Measurements from ENCODE around the gene AMDHD2.
A peak's percentile ranks its signal among the peaks of the same experiment; 100 is the strongest.

The AMDHD2 gene

DNA sequence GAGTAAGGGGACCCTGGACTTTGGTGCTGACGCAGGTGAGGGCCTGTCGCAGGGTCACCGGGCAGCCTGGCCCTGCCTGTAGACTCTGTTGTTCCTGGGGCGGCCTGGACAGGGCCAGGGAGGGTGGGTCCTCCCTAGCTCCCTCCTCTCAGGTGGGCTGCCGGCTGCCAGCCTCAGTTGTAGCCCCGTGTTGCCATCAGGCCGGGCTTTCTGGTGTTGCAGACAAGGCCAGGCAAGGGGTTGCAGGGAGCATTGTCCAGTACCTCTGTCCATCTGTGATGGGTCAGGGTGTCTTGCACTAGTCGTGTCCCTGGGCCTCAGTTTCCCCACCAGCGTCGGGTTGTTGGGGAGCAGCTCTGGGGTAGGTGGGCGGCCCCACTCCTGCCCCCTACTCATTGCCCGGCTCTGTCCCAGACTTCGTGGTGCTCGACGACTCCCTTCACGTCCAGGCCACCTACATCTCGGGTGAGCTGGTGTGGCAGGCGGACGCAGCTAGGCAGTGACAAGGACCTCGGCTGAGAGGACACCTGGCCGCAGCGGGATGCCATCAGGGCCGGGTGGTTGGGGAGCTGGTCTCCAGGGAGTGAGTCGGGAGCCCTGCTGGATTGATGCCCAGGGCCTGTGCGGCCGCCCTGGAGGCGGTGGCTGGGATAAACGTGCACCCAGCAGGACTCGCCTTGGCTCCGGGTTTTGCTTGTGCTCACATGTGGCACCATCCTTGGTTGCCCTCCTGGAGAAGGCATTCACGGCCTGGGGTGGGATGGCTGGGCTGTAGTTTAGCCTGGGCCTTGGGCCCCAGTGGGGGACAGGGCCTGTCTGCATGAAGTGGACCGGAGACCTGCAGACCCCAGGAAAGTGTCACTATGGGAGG is 9.1 kb downstream of the AMDHD2 start:
- TF ChIP-seq ZFX (IDR thresholded peaks at IDR 0.05; ENCODE audit: borderline replicate concordance): no peak
- TF ChIP-seq, protein P1, sequence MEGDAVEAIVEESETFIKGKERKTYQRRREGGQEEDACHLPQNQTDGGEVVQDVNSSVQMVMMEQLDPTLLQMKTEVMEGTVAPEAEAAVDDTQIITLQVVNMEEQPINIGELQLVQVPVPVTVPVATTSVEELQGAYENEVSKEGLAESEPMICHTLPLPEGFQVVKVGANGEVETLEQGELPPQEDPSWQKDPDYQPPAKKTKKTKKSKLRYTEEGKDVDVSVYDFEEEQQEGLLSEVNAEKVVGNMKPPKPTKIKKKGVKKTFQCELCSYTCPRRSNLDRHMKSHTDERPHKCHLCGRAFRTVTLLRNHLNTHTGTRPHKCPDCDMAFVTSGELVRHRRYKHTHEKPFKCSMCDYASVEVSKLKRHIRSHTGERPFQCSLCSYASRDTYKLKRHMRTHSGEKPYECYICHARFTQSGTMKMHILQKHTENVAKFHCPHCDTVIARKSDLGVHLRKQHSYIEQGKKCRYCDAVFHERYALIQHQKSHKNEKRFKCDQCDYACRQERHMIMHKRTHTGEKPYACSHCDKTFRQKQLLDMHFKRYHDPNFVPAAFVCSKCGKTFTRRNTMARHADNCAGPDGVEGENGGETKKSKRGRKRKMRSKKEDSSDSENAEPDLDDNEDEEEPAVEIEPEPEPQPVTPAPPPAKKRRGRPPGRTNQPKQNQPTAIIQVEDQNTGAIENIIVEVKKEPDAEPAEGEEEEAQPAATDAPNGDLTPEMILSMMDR (IDR thresholded peaks at IDR 0.05): no peak
- no peak overlapping the region for H3K27ac ChIP-seq

DNA sequence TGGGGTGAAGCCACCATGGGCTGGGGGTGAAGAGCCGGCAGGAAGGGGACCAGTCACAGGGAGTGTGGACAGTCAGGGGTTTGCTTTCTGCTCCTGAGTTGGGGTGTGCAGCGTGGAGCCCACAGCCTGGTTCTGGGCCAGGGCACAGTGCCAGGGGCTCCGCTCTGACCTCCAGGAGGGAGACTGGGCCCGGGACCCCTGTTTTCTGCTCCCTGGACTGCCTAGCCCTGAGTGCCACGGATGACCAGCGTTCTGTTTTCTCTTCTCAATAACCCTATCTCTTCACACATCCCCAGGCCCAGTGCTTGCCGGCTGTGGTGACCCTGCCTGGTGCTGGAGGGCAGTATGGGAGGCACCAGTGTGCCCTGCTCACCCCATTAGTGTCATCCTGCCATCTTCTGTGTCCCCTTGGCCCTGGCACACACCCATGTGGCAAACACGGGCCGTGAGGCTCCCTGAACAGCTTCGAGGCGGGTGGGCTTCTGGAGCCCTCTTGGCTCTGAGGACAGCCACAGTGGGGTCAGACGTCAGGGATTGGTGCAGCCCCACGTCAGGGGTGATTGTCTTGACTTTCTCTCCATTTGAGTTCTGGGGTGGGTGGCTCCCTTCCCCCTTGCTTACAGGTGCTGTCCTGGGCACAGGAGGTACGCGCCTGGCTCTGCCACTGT is 9.9 kb downstream of the AMDHD2 start:
- peak overlapping the region; percentile 89 for H3K27ac ChIP-seq
- TF ChIP-seq, protein P1 (IDR thresholded peaks at IDR 0.05): no peak
- no peak for TF ChIP-seq ZFX (IDR thresholded peaks at IDR 0.05; ENCODE audit: borderline replicate concordance)

DNA sequence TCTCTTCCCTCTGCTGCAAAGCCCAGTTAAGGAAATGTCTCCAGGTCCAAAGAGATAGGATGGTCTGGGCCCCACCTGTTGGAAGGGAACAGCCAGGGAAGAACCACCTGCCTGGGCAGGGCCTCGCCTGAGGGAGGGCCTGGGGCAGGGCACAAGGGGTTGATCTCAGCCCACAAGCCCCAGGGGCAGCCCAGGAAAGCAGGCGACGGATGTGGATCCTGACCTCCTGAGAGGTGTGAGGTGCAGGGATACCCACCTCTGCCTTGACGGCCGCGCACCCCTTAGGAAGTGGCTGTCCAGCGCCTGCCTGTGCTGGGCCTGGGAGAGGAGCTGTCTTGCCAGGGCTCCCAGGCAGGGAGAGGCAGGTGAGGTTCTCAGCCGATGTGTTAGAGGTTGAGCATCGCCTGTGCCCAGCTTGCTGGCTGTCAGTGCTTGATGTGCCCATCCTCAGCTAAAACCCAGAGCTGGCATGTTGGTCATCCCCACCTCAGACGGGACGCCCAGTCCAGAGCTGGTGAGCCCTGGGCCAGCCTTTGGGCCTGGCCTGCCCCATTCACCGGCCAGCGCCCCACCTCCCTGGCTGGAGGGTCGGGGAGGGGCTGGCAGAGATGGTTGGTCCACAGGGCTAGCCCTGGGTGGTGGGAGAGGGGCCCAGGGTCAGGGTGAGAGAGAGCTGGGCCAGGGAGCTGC is 10.6 kb downstream of the AMDHD2 start:
- TF ChIP-seq ZFX (IDR thresholded peaks at IDR 0.05; ENCODE audit: borderline replicate concordance): no peak
- TF ChIP-seq, protein P1 (IDR thresholded peaks at IDR 0.05): no peak
- H3K27ac ChIP-seq: peak overlapping the region; percentile 89

DNA sequence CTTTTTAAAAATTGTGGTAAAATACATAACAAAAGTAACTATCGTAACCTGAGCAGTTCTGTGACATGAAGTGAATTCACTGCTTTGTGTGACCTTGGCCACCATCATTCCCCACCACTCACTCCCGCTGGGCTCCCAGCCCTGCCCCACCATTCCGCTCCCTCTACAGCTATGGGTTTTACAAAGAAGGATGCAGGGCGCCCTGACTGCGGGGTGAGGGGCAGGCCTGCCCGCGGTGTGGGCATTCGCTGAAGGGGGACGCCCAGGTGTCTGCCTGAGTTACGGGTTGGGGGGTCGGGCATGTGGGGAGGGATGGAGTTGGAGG is 11.2 kb downstream of the AMDHD2 start, which contains the start of gene CEMP1:
Gene CEMP1 (minus strand): TSS at position 38 of the 325 bp plus-strand sequence. CDS start 335 bp downstream, outside the sequence.
- H3K27ac ChIP-seq: peak within 1 kb of the TSS; percentile 89
- TF ChIP-seq, protein P1 (IDR thresholded peaks at IDR 0.05): no peak
- TF ChIP-seq ZFX (IDR thresholded peaks at IDR 0.05; ENCODE audit: borderline replicate concordance): no peak

DNA sequence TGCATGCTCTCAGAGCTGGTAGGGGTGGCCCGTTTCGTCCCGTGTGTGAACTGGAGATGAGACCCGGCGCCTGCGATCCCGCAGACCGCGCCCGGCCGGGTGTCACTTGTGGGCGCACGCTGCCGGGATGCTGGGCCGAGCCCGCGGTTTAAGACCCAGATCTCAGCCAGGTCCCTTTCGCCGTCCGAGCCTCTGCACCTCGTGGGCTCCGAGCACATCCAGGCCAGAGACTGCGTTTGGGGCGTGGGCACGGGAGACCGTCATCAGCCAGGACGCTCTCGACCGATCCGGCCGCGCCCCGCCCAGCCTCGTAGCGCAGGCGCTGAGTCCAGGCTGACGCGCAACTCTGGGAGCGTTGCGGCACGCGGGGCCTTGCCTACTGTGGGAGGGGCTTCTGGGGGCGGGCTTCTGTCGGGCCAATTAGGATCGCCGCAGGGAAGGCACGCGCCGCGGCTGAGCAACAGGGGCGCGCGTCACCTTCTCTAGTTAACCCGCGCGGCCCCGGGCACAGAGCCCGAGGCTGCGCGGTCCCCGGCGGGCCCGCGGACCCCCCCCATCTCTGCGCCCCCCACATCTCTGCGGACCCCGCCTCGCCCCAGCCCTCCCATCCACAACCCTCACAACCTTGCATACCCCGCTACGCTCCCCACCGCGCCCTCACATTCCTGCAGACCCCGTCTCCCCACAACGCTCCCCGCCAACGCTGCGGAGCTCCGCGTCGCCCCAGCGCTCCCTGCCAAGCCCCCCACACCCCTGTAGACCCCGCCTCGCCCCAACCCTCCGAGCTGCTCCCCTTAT is 11.7 kb downstream of the AMDHD2 start:
- H3K27ac ChIP-seq: peak overlapping the region; percentile 89
- TF ChIP-seq, protein P1 (IDR thresholded peaks at IDR 0.05): no peak
- no peak for TF ChIP-seq ZFX (IDR thresholded peaks at IDR 0.05; ENCODE audit: borderline replicate concordance)

DNA sequence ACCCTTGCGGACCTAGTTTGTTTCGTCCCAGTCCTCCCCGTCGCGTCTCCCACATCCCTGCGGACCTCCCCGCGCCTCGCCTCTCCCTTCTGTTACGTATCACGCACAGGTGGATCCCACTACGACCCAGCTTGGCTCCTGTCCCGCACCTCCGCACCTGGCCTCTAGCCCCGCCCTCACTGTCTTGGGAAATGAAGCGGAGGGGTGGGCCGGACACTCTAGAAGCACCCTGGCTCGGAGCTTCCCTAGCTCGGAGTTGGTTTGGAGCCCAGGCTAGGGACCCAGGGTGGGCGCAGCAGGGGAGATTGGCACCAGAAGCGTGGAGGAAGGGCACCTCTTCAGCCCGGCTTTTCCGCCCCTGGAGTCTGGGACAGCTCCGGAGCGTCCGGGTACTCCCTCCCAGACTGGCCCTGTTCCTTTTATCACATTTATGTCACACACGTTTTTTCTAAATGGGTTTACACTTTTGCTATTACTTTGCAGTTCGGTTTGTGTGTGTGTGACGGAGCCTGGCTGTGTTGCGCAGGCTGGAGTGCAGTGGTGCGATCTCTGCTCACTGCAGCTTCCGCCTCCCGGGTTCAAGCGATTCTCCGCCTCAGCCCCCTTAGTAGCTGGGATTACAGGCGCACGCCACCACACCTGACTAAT is 12.4 kb downstream of the AMDHD2 start:
- H3K27ac ChIP-seq: peak overlapping the region; percentile 89
- TF ChIP-seq, protein P1 (IDR thresholded peaks at IDR 0.05): no peak
- no peak for TF ChIP-seq ZFX (IDR thresholded peaks at IDR 0.05; ENCODE audit: borderline replicate concordance)

DNA sequence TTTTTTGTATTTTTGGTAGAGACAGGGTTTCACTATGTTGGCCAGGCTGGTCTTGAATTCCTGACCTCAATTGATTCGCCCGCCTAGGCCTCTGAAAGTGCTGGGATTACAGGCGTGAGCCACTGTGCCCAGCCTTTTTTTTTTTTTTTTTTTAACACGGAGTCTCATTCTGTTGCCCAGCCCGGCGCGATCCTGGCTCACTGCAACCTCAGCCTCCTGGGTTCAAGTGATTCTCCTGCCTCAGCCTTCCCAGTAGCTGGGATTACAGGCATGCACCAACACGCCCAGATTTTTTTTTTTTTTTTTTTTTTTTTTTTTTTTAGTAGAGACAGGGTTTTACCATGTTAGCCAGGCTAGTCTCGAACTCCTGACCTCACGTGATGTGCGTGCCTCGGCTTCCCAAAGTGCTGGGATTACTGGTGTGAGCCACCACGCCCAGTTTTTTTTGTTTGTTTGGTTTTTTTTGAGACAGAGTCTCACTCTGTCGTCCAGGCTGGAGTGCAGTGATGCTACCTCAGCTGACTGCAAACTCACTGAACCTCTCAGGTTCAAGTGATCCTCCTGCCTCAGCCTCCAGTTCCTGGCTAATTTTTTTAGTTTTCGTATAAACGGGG is 13.1 kb downstream of the AMDHD2 start:
- H3K27ac ChIP-seq: peak overlapping the region; percentile 89
